Stimulated activated CD8-positive, alpha-beta memory T cell treated with anti-CD3 and anti-CD28 coated beads, Interleukin-7, amount 100 ng/mL, for 24 hours (primary cell): ENCODE measurements around the gene DACT3.

ENCODE experiments used
- DNase-seq: peaks from one replicate; pipeline ENCODE4 v3.0.0-alpha.2; 2020; ENCODE audit warnings: low read depth

The DACT3 gene, protein sequence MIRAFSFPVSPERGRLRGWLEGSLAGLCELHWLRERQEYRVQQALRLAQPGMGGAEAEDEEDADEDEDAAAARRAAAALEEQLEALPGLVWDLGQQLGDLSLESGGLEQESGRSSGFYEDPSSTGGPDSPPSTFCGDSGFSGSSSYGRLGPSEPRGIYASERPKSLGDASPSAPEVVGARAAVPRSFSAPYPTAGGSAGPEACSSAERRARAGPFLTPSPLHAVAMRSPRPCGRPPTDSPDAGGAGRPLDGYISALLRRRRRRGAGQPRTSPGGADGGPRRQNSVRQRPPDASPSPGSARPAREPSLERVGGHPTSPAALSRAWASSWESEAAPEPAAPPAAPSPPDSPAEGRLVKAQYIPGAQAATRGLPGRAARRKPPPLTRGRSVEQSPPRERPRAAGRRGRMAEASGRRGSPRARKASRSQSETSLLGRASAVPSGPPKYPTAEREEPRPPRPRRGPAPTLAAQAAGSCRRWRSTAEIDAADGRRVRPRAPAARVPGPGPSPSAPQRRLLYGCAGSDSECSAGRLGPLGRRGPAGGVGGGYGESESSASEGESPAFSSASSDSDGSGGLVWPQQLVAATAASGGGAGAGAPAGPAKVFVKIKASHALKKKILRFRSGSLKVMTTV

DNA sequence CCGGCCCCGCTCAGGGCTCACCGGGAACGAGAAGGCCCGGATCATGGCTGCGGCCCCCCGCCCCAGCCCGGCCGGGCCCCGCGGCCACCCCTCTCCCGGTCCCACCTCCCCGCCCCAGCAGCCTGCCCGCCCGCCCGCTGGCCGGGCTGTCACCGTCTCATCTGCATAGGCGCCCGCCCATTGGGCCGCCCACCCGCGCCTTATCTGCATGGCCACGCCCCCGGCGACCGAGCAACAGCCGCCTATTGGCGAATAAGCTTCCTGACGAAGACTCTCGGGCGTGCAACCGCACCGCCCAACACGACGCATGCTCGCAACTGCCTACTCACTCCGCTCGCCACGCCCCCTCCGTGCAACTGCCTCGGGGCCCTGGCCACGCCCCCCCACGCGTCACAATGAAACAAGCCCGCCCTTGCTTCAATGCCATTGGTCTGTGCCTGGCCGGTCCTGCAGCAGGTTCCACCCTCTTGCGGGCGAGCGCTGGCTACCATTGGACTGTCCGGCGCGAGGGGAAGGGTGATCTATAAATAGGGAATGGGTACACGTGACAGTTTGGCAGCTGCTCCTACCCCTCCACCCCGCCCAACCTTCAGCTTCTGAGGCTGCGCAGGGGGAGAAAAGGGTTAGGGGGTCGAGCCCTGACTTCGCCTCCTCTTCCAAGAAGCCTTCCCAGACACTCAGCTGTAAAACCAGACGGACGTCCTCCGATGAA, at the start of gene DACT3:
Gene DACT3, minus strand, starts transcription at position 163 of the 712 bp plus-strand sequence. Its CDS starts 118 bp downstream, at position 45.
- DNase-seq, result peak; percentile 99

DNA sequence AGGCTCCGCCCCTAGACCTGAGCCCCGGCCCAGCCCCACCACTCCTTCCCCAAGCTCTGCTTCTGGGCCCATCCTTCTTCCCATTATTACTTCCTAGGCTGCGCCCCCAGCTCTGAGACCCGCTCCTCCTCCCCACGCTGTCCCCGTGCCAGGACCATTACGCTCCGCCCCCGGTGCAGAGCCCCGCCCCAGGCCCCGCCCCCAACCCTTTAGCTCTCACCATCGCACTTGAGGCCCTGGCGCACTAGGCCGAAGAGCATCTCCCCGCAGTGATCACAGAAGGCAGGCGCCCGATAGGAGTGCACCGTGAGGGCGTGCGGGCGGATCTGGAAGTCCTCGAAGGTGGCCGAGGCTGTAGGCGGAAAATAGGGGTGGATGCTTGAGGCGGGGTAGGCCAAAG, 49.7 kb upstream of the DACT3 start:
- no peak for DNase-seq

DNA sequence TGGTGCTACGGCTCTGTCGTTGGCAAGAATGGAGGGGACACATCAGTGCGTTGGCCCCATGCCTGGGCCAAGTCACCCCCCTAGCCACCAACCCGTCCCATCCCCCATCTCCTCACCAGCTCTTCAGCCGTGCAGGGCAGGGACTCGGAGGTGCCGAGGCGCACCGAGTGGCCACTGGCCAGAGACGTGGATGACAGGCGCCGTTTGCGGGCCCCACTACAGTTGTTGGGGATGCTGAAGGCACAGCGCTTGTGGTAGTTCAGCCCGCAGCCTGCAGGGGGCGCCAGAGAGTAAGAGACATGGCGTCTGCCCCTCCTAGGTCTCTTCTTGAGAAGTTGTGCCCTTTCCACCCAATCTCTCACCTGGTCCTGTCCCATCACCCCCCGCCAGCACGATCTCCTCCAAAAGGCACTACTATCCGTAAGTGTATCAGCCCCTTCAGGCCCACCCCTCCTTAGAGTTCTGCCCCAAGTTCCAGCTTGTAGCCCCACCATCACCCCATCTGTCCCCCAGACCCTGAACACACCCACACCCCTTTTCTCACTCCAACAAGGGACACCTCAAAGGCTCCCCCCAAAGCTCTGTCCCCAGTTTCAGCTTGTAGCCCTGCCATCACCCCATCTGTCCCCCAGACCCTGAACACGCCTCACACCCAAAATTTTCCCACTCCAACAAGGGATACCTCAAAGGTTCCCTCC, 43.5 kb upstream of the DACT3 start:
- DNase-seq, result peak; percentile 88

DNA sequence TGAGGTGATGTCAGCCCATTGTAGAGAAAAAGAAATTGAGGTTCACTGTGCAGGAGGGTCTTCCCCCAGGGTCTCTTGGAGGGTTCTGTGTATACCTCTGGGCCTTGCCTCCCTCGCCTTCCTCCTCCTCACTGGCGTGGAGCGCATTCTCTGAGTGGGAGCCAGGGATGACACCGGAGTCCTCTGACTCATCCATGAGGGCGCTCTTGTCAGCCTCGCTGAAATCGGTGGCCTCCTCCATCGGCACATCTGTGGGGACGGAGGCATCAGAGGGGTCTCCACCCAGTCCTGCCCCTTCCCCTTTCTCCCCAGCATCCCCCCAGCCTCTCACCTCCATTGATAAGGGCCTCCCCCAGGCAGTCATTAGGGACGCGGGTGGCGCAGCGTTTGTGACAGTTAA, 39.7 kb upstream of the DACT3 start:
- DNase-seq, result no peak

DNA sequence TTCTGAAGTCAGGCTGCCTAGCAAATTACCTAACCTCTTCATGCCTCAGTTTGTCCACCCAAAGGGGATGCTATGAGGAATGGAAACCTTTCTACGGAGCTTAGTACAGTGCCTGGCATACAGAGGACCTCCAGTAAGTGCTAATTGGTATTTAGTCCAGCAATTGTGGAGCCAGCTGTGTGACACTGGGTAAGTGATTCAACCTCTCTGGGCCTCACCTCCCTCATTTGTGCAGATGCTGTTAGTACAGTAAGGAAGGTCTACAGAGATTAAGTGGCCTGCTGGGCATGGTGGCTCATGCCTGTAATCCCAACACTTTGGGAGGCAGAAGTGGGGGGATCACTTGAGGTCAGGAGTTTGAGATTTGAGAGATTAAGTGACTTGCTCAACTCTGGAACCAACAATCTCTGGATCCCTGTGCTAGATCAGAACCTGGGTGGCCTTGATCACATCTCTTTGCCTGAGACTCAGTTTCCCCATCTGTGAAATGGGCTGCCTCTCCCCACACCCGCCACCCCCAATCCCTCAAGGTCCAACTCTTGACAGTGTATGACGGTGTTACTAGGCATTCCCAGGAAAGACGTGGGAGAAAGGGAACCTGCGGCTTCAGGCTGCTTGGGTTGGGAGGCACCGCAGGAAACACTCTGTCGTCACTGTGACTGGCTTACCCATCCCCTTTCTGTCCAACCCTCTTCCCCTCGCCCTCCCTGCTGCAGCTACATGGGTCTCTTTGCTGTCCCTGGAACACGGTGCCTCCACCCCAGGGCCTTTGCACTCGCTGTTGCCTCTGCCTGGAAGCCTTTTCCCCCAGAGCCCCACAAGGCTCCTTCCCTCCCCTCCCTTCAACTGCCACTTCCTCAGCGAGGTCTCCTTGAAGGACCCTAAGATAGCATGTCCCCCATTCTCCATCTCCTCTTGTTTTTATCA, 37.7 kb upstream of the DACT3 start:
- DNase-seq, result no peak

DNA sequence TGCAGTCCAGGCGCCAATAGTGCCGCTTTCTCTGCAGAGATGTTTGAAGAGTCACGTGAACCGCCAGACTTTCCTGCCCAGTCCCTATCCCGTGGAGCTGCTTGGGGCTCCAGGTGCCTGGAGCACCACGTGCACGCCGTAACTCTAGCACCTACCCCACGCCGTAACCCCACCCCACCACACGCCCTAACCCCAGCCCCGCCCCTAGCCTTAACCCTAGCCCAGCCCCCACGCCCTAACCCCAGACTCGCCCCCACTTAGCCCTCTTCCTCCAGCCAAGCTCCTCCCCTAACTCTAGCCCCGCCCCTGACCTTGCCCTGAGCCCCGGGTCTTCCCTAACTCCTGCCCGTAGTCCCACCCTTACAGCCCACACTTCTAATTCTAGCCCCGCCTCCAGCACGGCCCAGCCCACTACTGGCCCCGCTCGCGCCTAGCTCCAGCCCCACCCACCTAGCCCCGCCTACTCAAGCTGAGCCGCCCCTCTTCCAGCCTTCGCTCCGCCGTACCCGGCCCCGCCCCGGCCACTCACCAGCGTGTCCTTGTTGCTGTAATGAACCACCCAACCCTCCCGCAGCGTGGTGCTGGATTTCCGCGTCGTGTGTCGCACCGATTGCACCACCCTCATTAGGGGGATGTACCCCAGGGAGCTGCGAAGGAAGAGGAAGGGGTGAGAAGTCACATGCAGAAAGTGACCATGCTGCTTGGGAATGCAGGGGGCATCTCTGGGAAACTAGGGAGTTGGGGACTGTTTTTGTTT, 36.4 kb upstream of the DACT3 start:
- no peak for DNase-seq

DNA sequence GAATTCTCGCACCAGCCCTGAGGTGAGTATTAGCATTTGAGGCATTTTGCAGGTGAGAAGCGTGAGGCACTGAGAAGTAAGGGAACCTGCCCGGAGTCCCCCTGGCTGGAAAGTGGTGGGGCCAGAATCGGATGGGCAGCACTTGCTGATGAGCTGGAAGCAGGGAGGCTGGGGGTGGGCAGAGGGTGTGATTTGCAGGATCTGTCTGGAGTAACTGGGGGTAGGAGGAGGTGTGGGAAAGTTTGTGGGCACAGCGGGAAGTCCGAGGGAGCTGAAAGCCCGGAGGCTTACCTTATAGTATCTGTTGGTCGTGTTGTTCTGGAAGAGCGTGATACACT, 35.9 kb upstream of the DACT3 start:
- no peak for DNase-seq

DNA sequence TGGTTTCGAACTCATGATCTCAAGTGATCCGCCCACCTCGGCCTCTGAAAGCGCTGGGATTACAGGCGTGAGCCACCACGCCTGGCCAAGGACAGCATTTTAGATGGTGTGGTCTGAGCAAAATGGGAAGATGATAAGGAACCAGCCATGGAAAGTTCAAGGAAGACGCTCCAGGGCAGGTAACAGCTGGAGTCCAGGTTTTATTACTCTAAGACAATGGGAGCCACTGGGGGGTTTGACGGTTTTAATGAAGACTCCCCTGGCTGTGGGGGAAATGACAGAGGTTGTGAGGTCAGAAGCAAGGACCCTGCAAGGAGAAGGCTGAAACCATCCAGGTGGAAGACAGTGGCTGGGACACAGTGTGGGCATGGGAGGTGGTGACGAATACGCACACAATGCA, 35.1 kb upstream of the DACT3 start:
- DNase-seq, result no peak

DNA sequence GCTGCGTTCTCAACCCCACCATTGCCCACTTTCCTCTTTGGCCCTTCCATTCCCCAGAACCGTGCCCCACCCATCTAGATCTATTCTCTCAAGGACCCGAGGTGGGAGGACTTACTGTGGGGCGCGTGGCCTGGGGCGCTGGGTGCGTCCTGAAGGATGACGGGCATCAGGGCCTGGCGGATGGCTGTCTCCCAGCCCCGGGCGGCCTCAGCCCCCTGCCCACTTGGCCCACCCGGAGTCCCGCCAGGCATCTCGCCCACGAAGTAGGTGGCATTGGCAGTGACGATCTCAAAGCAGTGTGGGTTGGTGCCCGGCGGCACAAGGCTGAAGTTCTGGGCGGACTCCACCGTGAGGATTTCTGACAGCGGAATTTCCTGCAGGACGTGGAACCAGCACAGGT, 32.8 kb upstream of the DACT3 start:
- DNase-seq, result no peak

DNA sequence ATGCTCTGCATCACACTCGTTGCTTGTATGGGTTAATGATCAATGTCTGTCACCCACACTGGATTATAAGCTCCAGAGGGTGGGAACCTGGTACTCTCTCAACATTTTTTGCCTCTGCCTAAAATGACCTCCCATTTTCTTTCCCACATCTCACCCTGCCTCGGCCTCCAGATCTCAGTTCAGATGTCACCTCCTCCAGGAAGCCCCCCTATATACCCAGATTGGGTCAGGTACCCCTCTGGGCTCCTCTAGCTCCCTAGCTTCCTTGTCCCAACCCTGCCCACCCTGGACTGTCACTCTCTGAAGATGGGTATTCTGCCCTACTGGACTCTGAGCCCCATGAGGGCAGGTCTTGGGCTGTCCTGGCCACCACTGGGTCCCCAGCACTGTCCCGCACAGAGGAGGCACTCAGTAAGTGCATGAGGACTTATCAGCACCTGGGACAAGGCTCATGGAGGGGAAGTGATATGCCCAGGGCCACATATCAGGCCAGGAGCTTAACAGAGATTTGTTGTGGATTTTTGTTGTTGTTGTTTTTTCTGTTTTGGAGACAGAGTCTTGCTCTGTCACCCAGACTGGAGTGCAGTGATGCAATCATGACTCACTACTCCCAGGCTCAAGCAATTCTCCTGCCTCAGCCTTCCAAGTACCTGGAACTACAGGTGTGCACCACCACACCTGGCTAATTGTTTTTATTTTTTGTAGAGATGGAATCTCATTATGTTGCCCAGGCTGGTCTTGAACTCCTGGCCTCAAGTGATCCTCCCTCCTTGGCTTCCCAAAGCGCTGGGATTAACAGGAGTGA, 32.1 kb upstream of the DACT3 start:
- no peak for DNase-seq

DNA sequence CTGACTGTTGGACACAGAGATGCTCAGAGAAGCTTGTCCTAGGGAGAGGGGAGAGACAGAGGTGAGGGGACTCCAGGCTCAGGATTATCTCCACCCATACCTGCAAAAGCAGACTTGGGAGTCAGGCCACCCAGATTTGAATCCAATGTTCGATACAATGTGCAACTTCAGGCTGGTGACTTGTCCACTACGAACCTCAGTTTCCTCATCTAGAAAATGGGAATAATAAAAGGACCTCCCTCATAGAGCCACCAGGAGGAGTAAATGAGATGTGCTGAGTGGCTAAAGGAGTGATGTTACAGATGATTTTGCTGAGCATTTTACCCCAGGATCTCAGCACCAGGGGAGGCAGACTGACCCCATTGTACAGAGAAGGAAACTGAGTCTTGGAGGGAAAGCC, 31.0 kb upstream of the DACT3 start:
- no peak for DNase-seq

DNA sequence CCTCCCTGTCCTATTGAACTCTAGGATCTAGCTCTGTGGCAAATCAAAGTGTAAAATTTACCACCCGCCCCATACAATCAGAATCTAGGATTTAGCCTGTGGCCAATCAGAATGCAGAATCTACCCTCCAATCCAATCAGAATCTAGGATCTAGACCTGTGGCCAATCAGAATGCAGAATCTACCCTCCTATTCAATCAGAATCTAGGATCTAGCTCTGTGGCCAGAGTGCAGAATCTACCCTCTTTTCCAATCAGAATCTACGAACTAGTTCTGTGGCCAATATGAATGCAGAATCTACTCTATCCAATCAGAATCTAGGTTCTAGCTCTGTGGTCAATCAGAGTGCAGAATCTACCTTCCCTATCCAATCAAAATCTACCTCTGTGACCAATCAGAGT, 30.1 kb upstream of the DACT3 start:
- DNase-seq, result no peak

DNA sequence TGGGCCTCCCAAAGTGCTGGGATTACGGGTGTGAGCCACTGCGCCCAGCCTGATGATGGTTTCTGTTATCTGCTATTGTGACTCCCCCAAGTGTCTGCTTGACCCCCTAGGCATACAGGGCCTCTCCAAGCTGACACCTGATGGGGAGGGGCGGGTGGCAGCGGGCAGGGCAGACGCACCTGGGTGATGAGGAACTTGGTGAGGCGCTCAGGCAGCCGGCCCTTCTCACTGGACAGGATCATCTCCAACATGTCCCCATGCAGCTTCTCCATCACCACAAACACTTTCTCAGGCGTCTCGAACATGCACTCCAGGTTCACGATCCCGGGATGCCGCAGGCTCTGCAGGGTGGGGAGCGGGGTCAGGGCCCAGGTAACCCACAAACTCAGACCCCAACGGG, 28.4 kb upstream of the DACT3 start:
- no peak for DNase-seq

DNA sequence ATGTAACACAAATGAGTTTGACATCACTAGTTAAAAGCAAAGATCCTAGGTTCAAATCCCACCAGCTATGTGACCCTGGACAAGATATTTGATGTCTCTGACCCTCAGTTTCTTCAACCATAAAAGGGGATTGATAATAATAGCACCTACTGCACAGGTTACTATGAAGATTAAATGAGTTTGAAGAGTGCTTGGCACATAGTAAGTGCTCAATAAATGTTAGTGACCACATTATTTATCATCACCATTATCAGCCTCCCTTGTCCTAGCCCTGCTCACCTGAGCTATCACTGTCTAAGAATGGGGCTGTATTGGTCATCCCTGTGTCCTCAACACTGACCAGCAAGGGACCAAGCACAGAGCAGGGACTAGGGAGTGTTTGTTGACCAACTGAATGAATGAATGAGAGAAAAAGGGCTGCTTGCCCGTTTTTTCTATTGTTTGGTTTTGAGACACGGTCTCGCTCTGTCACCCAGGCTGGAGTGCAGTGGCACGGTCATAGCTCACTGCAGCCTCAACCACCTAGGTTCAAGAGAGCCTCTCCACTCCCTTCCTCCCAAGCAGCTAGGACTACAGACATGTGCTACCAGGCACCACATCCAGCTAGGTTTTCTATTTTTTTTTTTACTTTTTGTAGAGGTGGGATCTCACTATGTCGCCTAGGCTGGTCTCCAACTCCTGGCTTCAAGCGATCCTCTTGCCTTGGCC, 26.6 kb upstream of the DACT3 start:
- no peak for DNase-seq

DNA sequence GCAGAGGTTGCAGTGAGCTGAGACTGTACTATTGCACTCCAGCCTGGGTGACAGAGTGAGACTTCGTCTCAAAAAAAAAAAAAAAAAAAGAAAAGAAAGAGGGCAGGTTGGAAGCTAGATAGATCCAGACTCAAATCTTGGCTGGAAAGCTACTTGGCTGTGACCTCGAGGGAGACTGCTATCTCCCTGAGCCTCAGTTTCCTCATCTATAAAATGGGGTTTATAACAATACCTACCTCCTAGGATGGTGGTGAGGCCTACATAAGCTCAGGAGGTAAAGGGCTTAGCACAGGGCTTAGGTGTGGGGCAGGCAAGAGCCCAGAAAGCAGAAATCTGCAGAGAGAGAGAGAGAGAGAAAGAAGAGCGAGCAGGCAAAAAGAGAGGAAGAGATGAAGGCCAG, 24.2 kb upstream of the DACT3 start:
- no peak for DNase-seq

DNA sequence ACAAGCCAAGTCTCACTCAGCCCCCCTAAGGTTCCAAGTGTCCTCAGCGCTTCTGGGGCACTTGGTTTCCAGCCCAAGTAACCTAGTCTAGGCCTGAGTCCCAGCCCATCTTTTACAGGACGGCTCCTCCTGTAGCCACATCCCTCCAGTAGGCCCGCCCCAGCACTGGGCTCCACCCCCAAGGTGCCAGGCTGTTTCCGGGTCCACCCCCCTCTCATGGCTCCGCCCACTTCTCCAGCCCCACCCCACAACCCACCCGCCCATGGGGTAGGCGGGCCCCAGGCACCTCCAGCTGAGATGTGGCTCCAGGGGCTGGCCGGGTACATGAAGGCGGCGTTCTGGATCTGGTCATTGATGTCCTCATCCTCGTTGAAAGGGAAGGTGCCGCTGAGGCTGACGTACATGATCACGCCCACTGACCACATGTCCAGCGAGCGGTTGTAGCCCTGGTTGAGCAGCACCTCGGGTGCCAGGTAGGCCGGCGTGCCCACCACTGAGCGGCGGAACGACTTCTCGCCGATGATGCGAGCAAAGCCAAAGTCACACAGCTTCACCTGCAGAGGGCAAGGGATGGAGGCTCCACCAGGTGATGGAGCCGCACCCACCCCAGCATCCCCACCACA, 17.2 kb upstream of the DACT3 start:
- DNase-seq, result peak; percentile 31

DNA sequence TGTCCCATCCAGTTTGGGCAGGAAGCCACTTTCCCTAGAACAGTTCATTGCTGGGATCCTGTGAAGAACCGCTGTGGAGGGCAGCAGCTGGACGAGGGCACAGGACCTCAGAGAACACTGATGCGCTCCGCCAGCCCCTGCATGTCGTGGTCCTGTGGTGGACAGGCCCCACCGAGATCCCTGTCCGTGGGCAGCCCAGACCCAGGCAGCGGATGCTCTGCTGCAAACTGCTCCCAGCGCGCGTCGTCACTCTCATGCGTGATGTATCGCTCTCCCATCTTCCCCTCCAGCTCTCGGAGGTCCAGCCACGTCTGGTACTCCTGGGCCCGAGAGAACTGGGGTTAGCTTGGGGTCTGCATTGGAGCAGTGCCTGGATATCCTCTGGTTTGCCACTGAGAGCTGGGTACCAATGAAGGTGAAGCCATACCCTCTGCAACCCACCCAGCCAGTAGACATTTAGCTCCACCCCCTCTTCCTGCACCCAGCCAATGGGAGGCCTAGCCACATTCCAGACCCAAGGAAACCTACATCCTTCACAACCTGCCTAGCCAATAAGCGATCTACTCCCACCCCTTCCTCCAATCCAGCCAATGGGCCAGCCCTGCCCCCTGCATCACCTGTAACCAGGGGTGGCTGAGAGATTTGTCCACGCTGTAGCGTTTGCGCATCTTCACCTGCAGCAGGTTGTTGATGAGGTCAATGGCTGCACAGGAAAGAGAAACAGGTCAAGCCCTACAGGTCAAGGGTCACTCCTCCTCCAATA, 13.6 kb upstream of the DACT3 start:
- DNase-seq, result no peak

DNA sequence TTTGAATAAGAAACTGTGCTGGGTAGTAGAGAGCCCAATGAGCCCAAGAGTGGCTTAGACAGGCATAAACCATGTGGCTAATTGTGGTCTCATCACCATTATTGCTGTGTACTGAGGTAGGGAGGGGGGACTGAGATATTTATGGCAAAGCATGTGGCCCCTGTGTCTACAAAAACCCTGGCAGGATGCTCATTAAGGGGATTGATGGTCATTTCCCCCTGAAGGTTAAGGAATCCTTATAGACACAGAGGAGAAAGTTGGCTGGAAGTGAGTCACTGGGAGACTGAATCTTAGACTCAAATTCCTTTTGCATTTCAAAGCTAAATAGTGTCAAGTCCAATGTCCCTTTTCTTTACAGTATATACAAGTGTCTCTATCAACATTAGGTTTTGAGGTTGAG, 9.8 kb upstream of the DACT3 start:
- no peak for DNase-seq
